Osteocyte (in vitro differentiated cells): ENCODE data around the gene EEF1A2. TPM values are rescaled to one million over a fixed set of nuclear protein-coding genes. Genes with fewer than 3 reads are reported as not detected.

Experiments used
- DNase-seq: peaks from one replicate; pipeline ENCODE4 v3.0.0; 2021; ENCODE audit warnings: mixed read lengths; ENCODE audit not compliant: unreplicated experiment; ENCODE audit errors: extremely low spot score
- H3K27ac Mint-ChIP-seq: one replicate; pipeline ENCODE4 v1.8.0; 2021; ENCODE audit warnings: mild to moderate bottlenecking, mixed read lengths; ENCODE audit not compliant: unreplicated experiment
- H3K27me3 Mint-ChIP-seq: one replicate; pipeline ENCODE4 v1.8.0; 2021; ENCODE audit warnings: mixed read lengths; ENCODE audit not compliant: unreplicated experiment
- H3K36me3 Mint-ChIP-seq: one replicate; pipeline ENCODE4 v1.8.0; 2021; ENCODE audit warnings: mixed read lengths; ENCODE audit not compliant: unreplicated experiment
- H3K4me1 Mint-ChIP-seq: one replicate; pipeline ENCODE4 v1.8.0; 2021; ENCODE audit warnings: mixed read lengths; ENCODE audit not compliant: unreplicated experiment
- H3K4me3 Mint-ChIP-seq: one replicate; pipeline ENCODE4 v1.8.0; 2021; ENCODE audit warnings: mild to moderate bottlenecking, moderate library complexity, mixed read lengths; ENCODE audit not compliant: unreplicated experiment
- H3K9me3 Mint-ChIP-seq: one replicate; pipeline ENCODE4 v1.8.0; 2021; ENCODE audit warnings: mixed read lengths; ENCODE audit not compliant: unreplicated experiment
- total RNA-seq: library from RNA; stranded (reverse); gene quantifications from 2 replicates; pipeline ENCODE4 v1.2.1, GENCODE V29; 2021
- TF ChIP-seq, protein P1 (sequence below): fragments of 200-600 bp; sonication (generic); IDR thresholded peaks from 2 replicates; pipeline ENCODE4 v1.5.0; 2021; ENCODE audit warnings: antibody characterized with exemption, mild to moderate bottlenecking, moderate library complexity

The EEF1A2 gene
- total RNA-seq, 1 donor from 2014 or later, result 0.56 TPM

DNA sequence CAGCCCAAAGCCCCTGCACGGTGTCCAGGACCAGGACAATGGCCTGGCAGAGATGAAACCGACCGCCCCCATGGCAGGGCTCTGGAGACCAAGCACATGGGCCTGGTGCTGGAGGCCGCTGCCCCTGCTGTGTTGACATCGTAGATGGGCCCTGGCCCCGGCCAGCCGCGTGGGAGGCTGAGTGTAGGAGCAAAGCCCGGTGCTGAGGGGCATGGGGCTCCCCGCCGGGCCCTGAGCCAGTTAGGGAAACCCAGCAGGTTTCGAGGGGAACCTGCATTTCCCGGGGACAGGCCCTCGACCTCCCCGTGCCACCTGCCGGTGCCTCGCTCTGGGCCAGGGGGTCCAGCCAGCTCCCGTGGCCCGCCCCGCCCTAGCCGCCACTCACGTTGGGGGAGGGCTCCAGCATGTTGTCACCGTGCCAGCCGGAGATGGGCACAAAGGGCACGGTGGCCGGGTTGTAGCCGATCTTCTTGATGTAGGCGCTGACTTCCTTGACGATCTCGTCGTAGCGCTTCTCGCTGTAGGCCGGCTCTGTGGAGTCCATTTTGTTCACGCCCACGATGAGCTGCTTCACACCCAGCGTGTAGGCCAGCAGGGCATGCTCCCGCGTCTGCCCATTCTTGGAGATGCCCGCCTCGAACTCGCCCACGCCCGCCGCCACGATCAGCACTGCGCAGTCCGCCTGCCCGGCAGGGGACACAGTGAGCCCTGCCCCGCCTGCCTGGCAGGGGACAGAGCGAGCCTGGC, 4.3 kb downstream of the EEF1A2 start:
- H3K9me3 Mint-ChIP-seq, result no peaks in the 10 kb centered on the region
- TF ChIP-seq, protein P1, sequence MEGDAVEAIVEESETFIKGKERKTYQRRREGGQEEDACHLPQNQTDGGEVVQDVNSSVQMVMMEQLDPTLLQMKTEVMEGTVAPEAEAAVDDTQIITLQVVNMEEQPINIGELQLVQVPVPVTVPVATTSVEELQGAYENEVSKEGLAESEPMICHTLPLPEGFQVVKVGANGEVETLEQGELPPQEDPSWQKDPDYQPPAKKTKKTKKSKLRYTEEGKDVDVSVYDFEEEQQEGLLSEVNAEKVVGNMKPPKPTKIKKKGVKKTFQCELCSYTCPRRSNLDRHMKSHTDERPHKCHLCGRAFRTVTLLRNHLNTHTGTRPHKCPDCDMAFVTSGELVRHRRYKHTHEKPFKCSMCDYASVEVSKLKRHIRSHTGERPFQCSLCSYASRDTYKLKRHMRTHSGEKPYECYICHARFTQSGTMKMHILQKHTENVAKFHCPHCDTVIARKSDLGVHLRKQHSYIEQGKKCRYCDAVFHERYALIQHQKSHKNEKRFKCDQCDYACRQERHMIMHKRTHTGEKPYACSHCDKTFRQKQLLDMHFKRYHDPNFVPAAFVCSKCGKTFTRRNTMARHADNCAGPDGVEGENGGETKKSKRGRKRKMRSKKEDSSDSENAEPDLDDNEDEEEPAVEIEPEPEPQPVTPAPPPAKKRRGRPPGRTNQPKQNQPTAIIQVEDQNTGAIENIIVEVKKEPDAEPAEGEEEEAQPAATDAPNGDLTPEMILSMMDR, result no peak
- peaks cover 3% of the 10 kb centered on the region for H3K27me3 Mint-ChIP-seq
- H3K36me3 Mint-ChIP-seq, result no peaks in the 10 kb centered on the region
- no peak for DNase-seq
- no peak overlapping the region for H3K4me3 Mint-ChIP-seq
- peaks cover 2% of the 10 kb centered on the region for H3K4me1 Mint-ChIP-seq
- H3K27ac Mint-ChIP-seq, result no peak overlapping the region

DNA sequence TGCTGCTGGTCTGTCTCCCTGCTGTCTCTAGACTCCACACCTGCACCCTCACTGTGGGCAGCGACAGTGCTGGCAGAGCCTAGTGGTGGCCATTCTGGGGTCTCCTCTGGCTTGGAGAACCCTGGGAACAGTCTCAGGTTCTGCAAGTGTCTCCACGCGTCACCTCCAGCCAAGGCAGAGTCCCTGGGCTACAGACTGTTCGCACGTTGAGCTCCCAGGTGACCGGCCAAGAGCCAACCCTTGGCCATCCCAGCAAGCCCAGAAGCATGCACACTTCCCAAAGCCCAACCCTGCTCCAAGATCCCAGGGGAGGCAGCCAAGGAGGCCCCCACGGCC, 4.8 kb downstream of the EEF1A2 start:
- TF ChIP-seq, protein P1, result no peak
- Mint-ChIP-seq H3K4me3 (no peak overlapping the region), H3K4me1 (peaks cover 2% of the 10 kb centered on the region), H3K9me3 (no peaks in the 10 kb centered on the region), H3K27me3 (peaks cover 3% of the 10 kb centered on the region), H3K27ac (no peak overlapping the region), H3K36me3 (no peaks in the 10 kb centered on the region)
- DNase-seq, result no peak

DNA sequence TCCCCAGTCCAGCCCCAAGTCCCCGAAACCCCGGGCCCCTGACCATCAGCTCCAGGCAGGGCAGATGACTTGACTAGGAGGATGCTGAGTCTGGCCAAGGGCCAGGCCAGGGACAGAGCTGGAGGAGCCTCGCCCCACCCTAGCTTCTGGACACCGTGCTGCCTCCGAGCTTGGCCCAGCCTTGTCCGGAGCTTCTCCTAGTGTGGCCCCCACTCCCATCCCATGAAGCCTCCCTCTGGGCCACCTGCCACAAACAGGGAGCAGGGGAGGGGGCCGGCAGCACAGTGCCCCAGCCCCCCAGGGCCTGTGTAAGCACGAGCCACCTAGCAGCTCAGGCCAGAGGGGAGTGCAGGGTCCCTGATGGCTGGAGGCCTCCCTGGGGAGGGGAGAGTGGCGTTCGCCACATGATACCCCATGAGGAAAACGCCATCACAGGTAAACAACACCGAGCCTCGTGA, 5.3 kb downstream of the EEF1A2 start:
- Mint-ChIP-seq H3K4me3 (no peak overlapping the region), H3K4me1 (peaks cover 2% of the 10 kb centered on the region), H3K9me3 (no peaks in the 10 kb centered on the region), H3K36me3 (no peaks in the 10 kb centered on the region), H3K27me3 (peaks cover 5% of the 10 kb centered on the region), H3K27ac (no peak overlapping the region)
- TF ChIP-seq, protein P1, result no peak
- DNase-seq, result no peak

DNA sequence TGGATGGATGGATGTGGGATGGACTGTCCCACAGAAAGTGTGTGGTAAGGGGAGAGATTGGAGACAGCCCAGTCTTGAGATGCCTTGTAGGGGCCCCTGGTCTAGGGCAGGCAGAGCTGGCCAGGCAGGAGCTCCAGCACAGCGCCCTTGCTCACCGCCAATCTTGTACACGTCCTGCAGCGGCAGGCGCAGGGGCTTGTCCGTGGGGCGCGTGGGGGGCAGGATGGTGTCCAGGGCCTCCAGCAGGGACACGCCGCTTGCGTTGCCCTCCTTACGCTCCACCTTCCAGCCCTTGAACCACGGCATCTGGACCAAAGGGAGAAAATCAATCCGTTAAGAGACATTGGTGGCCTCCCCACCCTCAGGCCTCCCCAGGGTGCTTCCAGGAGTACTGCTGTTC, 5.9 kb downstream of the EEF1A2 start:
- Mint-ChIP-seq H3K9me3 (no peaks in the 10 kb centered on the region), H3K27me3 (peaks cover 5% of the 10 kb centered on the region), H3K27ac (no peak overlapping the region), H3K4me3 (no peak overlapping the region), H3K36me3 (no peaks in the 10 kb centered on the region), H3K4me1 (peaks cover 2% of the 10 kb centered on the region)
- TF ChIP-seq, protein P1, result no peak
- no peak for DNase-seq

DNA sequence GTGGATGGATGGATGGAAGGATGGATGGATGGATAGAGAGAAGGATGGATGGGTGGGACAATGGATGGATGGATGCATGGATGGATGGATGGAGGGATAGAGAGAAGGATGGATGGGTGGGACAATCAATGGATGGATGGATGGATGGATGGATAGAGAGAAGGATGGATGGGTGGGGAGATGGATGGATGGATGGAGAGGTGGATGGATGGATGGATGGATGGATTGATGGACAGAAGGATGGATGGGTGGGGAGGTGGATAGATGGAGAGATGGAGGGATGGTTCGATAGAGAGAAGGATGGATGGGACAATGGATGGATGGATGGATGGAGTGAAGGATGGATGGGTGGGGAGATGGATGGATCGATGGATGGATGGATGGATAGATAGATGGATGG, 6.4 kb downstream of the EEF1A2 start:
- H3K27ac Mint-ChIP-seq, result no peak overlapping the region
- H3K9me3 Mint-ChIP-seq, result no peaks in the 10 kb centered on the region

More for the DNA sequence above, 6.4 kb downstream of the EEF1A2 start:
- TF ChIP-seq, protein P1, result no peak
- no peak for DNase-seq
- Mint-ChIP-seq H3K4me3 (no peak overlapping the region), H3K36me3 (no peaks in the 10 kb centered on the region), H3K27me3 (peaks cover 5% of the 10 kb centered on the region), H3K4me1 (peaks cover 2% of the 10 kb centered on the region)
